Kasumi-1 (cell line): ENCODE results near the gene HNF1A.
"Not testable (repeated sequence)": the region's sequence is repeated elsewhere in the genome, so short reads cannot be mapped to it uniquely, and the experiment has no call there.

ENCODE experiments used
- DNase-seq, 2 experiments: peaks; one replicate each; lab custom pipeline; 2025; lab: John Stamatoyannopoulos, UW

HNF1A gene

GRCh38 chr12:120978296-120979219, at the start of gene HNF1A:
TSS of gene HNF1A (plus strand) at chr12:120978543. CDS start at chr12:120978769, 226 bp downstream.
- DNase-seq, result no peak

- no peak for DNase-seq
Measured at GRCh38 chr12:120928864-120929652, 49.3 kb upstream of the HNF1A start.

- DNase-seq, result no peak
Measured at GRCh38 chr12:120930032-120930431, 48.3 kb upstream of the HNF1A start.

GRCh38 chr12:120932058-120932457, 46.3 kb upstream of the HNF1A start:
- no peak for DNase-seq

GRCh38 chr12:120932956-120933526, 45.3 kb upstream of the HNF1A start:
- DNase-seq, result no peak

- DNase-seq, result no peak
Measured at GRCh38 chr12:120933786-120934185, 44.6 kb upstream of the HNF1A start.

GRCh38 chr12:120936197-120936596, 42.1 kb upstream of the HNF1A start:
- DNase-seq, result peak; percentile 44

GRCh38 chr12:120938496-120938895, 39.8 kb upstream of the HNF1A start:
- DNase-seq, result no peak

- peak; percentile 64 to 73 for DNase-seq
Measured at GRCh38 chr12:120939523-120939922, 38.8 kb upstream of the HNF1A start.

- no peak for DNase-seq
Measured at GRCh38 chr12:120940006-120940405, 38.3 kb upstream of the HNF1A start.

GRCh38 chr12:120940799-120941198, 37.5 kb upstream of the HNF1A start:
- no peak for DNase-seq

GRCh38 chr12:120941412-120941811, 36.9 kb upstream of the HNF1A start:
- no peak for DNase-seq

- peak; percentile 35 to 44 for DNase-seq
Measured at GRCh38 chr12:120941846-120942405, 36.4 kb upstream of the HNF1A start.

- no peak for DNase-seq
Measured at GRCh38 chr12:120943482-120943881, 34.9 kb upstream of the HNF1A start.

- DNase-seq, result peak; percentile 53 to 62
Measured at GRCh38 chr12:120944645-120945217, 33.6 kb upstream of the HNF1A start.

GRCh38 chr12:120945516-120945915, 32.8 kb upstream of the HNF1A start:
- DNase-seq, result not testable (repeated sequence)

- DNase-seq, result not testable (repeated sequence)
Measured at GRCh38 chr12:120950260-120950799, 28.0 kb upstream of the HNF1A start.

GRCh38 chr12:120950807-120951206, 27.5 kb upstream of the HNF1A start:
- no peak for DNase-seq

GRCh38 chr12:120955232-120955631, 23.1 kb upstream of the HNF1A start:
- DNase-seq, result no peak

- no peak for DNase-seq
Measured at GRCh38 chr12:120956579-120957300, 21.6 kb upstream of the HNF1A start.
